GM18858 (cell line): ENCODE measurements around the gene WNT7B.

Source experiments
- ATAC-seq: cut with Tn5 transposase; IDR thresholded peaks from one replicate; pipeline ENCODE4 v1.9.1; 2021; ENCODE audit not compliant: unreplicated experiment

Gene WNT7B

DNA sequence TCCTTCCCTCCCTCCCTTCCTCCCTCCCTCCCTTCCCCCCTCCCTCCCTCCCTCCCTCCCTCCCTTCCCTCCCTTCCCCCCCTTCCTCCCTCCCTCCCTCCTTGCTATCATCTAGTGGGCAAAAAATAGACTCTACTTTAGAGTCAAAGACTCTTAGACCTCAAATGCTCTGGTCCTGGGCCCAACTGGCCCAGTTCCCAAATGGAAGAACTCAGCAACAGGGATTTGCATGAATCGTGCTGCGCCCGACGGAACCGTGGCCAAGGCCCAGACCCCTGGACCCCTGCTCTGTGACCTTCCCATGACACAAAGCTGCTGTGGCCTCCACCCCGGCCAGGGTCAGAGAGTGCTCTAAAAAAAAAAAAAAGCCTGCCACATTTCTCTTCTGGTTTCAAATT is 97.4 kb downstream of the WNT7B start:
- no peak for ATAC-seq

DNA sequence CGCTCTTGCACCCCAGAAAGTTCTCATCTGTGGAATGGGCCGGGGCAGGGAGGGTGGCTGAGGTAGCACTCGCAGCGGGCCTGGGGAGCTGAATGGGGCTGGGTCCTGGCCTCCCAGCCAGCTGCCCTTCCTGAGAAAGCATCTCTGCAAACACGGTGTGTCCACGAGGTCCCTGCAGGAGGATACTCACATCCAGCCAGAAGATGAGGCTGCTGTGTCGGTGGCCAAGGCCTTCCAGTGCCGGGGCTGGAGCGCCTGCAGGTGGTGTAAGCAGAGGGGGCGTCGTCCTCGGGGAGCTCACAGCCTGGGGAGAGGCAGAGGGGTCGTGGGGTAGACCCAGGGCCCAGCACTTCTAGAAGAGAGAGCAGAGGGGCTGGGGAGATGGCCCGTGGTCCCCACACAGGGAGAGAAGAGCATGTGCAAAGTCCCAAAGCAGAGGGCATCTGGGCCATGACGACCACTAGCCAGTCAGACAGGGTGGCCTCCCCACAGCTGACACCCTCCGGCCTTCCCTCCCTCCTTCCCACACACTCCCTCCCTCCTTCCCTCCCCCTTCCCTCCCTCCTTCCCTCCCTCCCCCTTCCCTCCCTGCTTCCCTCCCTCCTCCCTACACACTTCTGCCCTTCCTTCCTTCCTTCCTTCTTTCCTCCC is 97.9 kb downstream of the WNT7B start:
- no peak for ATAC-seq

DNA sequence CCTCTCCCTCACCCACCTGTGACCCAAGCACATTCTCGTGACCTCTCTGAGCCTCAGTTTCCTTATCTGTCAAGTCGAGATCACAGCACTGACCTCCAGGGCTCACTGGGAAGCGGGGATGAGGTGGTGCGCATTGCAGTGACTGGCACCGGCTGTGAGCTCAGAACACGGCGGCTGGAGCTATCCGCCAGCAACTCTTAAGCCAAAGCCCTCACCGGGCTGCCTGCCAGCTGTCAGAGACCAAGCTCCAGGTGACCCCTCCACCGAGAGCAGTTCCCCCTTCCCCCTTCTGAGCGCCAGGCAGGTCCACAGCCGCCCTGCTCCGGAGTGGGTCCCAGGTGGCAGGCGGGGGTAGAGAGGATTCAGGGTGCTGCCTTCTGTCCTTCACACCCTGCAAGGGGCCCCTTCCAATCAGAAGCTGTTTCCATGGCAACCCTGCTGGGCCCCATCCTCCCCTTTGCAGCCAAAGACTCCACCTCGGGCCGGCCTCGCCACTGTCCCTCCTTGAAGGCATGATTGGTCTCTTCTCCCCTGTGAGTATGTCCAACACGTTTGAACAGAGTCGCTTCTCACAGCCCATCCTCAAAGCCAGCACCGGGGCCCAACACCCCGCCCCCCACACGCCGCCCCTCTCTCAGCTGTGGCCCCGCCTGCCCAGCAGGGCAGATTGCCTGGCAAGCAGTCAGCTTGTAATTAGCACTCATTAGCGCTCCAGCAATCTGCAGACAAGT is 98.7 kb downstream of the WNT7B start:
- ATAC-seq, result no peak

DNA sequence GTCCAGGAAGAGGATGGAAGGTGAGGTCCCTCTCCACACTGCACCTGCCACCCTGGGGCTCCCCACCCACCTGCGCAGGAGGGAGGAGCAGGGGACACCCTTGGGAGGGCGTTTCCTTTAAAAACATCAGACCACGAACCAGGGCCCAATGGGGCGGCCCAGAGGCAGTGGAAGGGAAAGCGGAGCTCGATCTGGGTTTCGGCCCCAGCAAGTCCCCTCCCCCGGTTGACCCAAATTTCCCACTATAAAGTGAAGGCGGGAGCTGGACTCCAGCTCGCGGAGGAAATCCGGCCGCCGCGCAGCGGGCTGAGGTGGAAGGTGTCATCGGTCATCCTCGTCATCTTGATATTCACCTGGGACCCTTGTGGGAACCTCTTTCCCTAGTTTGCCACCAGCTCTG is 99.3 kb downstream of the WNT7B start:
- no peak for ATAC-seq

DNA sequence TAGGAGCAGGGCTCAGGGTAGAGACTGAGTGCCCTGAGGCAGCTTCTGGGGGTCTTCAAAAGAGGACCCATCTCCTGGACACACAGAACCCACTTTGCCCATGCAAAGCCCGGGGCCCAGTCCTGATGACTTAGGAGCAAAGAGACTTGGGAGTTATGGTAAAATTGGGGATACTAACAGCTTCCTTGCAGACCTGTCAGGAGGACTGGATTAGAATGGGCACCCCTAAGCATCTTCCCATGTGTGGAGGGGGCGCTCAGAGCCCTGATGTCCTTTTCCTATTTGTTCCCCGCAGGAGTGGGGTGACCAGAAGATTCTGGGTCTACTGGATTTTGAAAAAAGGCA is 100.0 kb downstream of the WNT7B start:
- ATAC-seq, result no peak

DNA sequence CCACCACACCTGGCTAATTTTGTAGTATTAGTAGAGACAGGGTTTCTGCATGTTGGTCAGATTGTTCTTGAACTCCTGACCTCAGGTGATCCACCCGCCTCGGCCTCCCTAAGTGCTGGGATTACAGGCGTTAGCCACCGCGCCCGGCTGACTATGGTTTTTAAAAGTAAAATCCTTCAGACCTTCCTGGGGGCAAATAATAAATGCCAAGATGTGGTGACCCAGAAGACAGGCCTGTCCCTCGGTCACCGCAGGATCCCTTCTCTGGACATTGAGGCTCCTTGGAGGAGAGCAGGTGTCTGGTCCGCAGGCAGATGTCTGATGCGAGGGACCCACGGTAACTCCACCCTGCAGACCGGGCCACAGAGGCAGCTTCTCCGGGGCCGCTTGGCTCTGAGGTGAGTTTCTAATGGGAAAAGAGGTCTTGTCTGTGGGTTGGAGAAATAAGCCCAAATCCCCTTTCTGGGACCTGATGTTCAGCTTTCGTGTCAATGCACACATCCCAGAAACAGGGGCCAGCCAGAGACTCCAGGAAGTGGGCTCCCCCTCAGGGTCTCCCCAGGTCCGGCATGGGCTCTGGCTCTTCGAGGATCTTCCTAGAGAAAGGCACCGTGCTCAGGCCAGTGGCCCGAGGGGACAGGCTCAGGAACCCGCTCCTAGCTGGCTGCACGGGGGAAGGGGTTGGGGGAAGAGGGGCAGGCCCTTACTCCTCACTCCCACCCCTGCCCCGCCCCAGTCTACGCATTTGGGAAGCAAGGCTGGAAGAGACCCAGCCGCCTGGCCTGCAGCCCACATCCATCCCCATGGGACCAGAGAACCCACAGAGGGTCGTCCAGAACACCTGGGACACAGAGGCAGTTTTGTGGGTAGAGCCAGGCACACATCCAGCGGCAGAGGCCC is 100.6 kb downstream of the WNT7B start:
- ATAC-seq, result no peak

DNA sequence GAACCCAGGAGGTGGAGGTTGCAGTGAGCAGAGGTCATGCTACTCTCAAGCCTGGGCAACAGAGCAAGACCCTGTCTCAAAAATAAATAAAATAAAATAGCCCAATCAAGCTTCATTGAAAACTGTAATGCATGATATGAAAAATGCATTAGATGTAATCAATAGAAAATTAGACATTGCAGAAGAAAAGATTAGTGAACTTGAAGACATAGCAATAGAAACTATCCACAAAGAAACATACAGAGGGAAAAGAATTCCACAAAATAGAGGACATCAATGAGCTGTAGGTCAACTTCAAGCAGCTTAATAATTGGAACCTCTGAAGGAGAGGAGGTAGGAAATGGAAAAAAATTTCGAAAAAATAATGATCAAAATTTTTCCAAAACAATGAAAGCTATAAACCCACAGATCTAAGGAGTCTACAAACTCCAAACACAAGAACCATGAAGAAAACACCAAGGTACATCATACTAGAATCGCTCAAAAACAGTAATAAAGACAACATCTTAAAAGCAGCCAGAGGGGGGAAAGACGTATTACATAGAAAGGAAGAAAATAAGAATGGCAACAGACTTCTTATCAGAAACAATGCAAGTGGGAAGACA is 104.2 kb downstream of the WNT7B start:
- no peak for ATAC-seq

DNA sequence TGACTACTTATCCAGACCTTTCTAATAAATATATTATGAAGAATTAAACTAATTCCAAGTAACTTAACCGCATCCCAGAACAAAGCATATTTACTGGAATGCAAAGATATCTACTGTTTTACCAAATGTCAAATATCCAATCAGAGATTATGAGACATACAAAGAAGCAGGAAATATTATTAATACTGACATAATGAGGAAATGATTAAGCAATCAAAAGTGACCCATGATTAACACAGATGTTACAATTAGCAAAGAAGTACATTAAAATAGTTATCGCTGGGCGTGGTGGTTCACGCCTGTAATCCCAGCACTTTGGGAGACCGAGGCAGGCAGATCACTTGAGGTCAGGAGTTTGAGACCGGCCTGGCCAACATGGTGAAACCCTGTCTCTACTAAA is 105.2 kb downstream of the WNT7B start:
- no peak for ATAC-seq
